GM12878 (cell line): ENCODE results near the gene MAP4K4. TPM values are rescaled to one million over a fixed set of nuclear protein-coding genes. Genes with fewer than 3 reads are reported as not detected.

ENCODE experiments used
- ATAC-seq: fragments of 200-7000 bp; cut with Tn5 transposase; 3 replicates; pipeline ENCODE4 v1.9.1; 2020; ENCODE audit warnings: mild to moderate bottlenecking, moderate library complexity
- BruUV-seq: library from RNA; stranded (reverse); fragments of 400-500 nt; replicated peaks from 2 replicates; lab custom pipeline; 2021; lab: Mats Ljungman, UMichigan
- CTCF ChIA-PET: fragments of 300-600 bp; sonication (Branson Sonifier 250); formaldehyde crosslinking; extraction: SDS; loops from one replicate; lab custom pipeline; 2021; ENCODE audit warnings: inconsistent platforms; lab: Yijun Ruan, JAX
- POLR2A ChIA-PET: fragments of 350-600 bp; formaldehyde crosslinking; extraction: SDS; loops from one replicate; lab custom pipeline; 2021; ENCODE audit warnings: inconsistent platforms; lab: Charles Lee
- RAD21 ChIA-PET: fragments of 300-600 bp; sonication (Branson Sonifier 250); formaldehyde crosslinking; loops from one replicate; lab custom pipeline; 2023; ENCODE audit warnings: antibody characterized with exemption; ENCODE audit not compliant: unreplicated experiment; lab: Charles Lee
- SMC1A ChIA-PET: fragments of 300-600 bp; sonication (Branson Sonifier 250); formaldehyde crosslinking; loops from one replicate; lab custom pipeline; 2023; ENCODE audit not compliant: unreplicated experiment, uncharacterized antibody; lab: Charles Lee
- DNase-seq: peaks from one replicate; pipeline ENCODE4 v3.0.0-alpha.2; 2011; ENCODE audit warnings: low read depth, low spot score
- FAIRE-seq: peaks from 3 replicates; lab custom pipeline; 2011; peaks lifted over from hg19 to GRCh38; lab: Jason Lieb, UNC
- H2AFZ ChIP-seq: 2 replicates; pipeline ENCODE4 v1.6.0; 2011; ENCODE audit warnings: low read depth, low read length, control low read depth; ENCODE audit not compliant: control insufficient read depth
- H3K27ac ChIP-seq: 2 replicates; pipeline ENCODE4 v1.5.1; 2011; ENCODE audit warnings: control low read depth; ENCODE audit not compliant: control insufficient read depth, insufficient read depth
- H3K27me3 ChIP-seq, 2 experiments: replicated peaks in 1 of 2; 2 replicates each; pipeline versions ENCODE4 v1.6.0 to v1.6.1; 2011; ENCODE audit warnings: low read length in 1 of 2; ENCODE audit not compliant: control insufficient read depth in 2 of 2, insufficient read depth in 2 of 2
- H3K36me3 ChIP-seq, 2 experiments: 2 replicates each; pipeline ENCODE4 v1.5.1; 2011; ENCODE audit warnings: low read length in 1 of 2; ENCODE audit not compliant: control insufficient read depth in 2 of 2, insufficient read depth in 2 of 2
- H3K4me1 ChIP-seq: 2 replicates; pipeline ENCODE4 v1.6.1; 2011; ENCODE audit warnings: mild to moderate bottlenecking, low read length, moderate library complexity, mixed read lengths; ENCODE audit not compliant: control insufficient read depth, insufficient read depth
- H3K4me2 ChIP-seq: 2 replicates; pipeline ENCODE4 v1.6.0; 2011; ENCODE audit warnings: control low read depth; ENCODE audit not compliant: control insufficient read depth, insufficient read depth
- H3K4me3 ChIP-seq: fragments of 200-600 bp; sonication (generic); 2 replicates; pipeline ENCODE4 v1.5.1; 2016
- H3K79me2 ChIP-seq: 2 replicates; pipeline ENCODE4 v1.6.0; 2011; ENCODE audit warnings: low read length; ENCODE audit not compliant: control insufficient read depth, insufficient read depth
- H3K9ac ChIP-seq: 2 replicates; pipeline ENCODE4 v1.8.0; 2011; ENCODE audit warnings: low read length, control low read depth, mixed read lengths; ENCODE audit not compliant: control insufficient read depth, insufficient read depth
- H3K9me3 ChIP-seq: replicated peaks from 3 replicates; pipeline ENCODE4 v1.5.1; 2011; ENCODE audit warnings: mild to moderate bottlenecking, low read length; ENCODE audit not compliant: control insufficient read depth, insufficient read depth
- H4K20me1 ChIP-seq: 2 replicates; pipeline ENCODE4 v1.6.0; 2011; ENCODE audit not compliant: control insufficient read depth, insufficient read depth
- BCL11A ChIP-seq: IDR thresholded peaks from 2 replicates; pipeline ENCODE4 v1.6.1; 2011; ENCODE audit warnings: low read depth, low read length
- ETV6 ChIP-seq, 2 experiments: fragments of 450-650 bp in 1 of 2; IDR thresholded peaks in 1 of 2; conservative IDR thresholded peaks in 1 of 2; 2 replicates each; pipeline ENCODE4 v1.6.1; 2014; ENCODE audit warnings: antibody characterized with exemption in 1 of 2, borderline replicate concordance in 1 of 2, low read depth in 1 of 2, mild to moderate bottlenecking in 1 of 2, moderate library complexity in 1 of 2
- HSF1 ChIP-seq: fragments of 150-350 bp; IDR thresholded peaks from 2 replicates; pipeline ENCODE4 v1.6.1; 2014; ENCODE audit warnings: mild to moderate bottlenecking, low read depth, low read length
- KAT2A ChIP-seq: conservative IDR thresholded peaks from 2 replicates; pipeline ENCODE4 v1.6.1; 2011; ENCODE audit warnings: low read depth, low read length; ENCODE audit not compliant: control insufficient read depth
- MEF2B ChIP-seq: fragments of 450-650 bp; IDR thresholded peaks from 2 replicates; pipeline ENCODE4 v1.6.1; 2018; ENCODE audit warnings: mild to moderate bottlenecking, moderate library complexity; ENCODE audit not compliant: partially characterized antibody, poor library complexity, severe bottlenecking
- MLLT1 ChIP-seq: fragments of 450-650 bp; IDR thresholded peaks from 2 replicates; pipeline ENCODE4 v1.6.1; 2016; ENCODE audit warnings: mild to moderate bottlenecking
- PAX8 ChIP-seq: fragments of 450-650 bp; IDR thresholded peaks from 2 replicates; pipeline ENCODE4 v1.6.1; 2017; ENCODE audit warnings: mild to moderate bottlenecking, moderate library complexity
- RAD51 ChIP-seq: fragments of 450-650 bp; IDR thresholded peaks from 2 replicates; pipeline ENCODE4 v1.6.1; 2016; ENCODE audit warnings: moderate library complexity, mild to moderate bottlenecking, inconsistent platforms
- STAT3 ChIP-seq: IDR thresholded peaks from 2 replicates; pipeline ENCODE4 v1.6.1; 2011; ENCODE audit warnings: low read depth, low read length, improper control_type of control experiment
- SUPT20H ChIP-seq: IDR thresholded peaks from 2 replicates; pipeline ENCODE4 v1.6.1; 2011; ENCODE audit warnings: low read depth, mild to moderate bottlenecking, low read length, moderate library complexity, borderline replicate concordance; ENCODE audit not compliant: control insufficient read depth
- ZNF687 ChIP-seq: fragments of 450-650 bp; IDR thresholded peaks from 2 replicates; pipeline ENCODE4 v1.6.1; 2017; ENCODE audit warnings: mild to moderate bottlenecking, moderate library complexity
- WGBS: methylation state at CpG from one replicate; pipeline ENCODE4 v1.1.6; 2016; ENCODE audit warnings: low lambda C conversion rate; ENCODE audit not compliant: insufficient replicate concordance, insufficient coverage; ENCODE audit errors: missing lambda C conversion rate; 5-methylcytosine and 5-hydroxymethylcytosine counted together
- in situ Hi-C: fragments of 300-500 bp; cut with MboI; formaldehyde crosslinking; loops from 9 replicates; pipeline ENCODE4 v1.14.3; 2018; ENCODE audit warnings: mixed read lengths
- intact Hi-C: fragments of 100-400 bp; cut with micrococcal nuclease; formaldehyde crosslinking; loops from one replicate; pipeline ENCODE4 v1.14.2; 2022; ENCODE audit not compliant: unreplicated experiment
- polyA plus RNA-seq, 11 experiments: library from polyadenylated mRNA; depleted of rRNA in 4 of 11; unstranded in 6 of 11; stranded (reverse) in 5 of 11; fragments of >200 nt; fragmentation: Nextera tagmentation in 4 of 11; fragmentation: Illumina TruSeq in 1 of 11; extraction: Ambion mirVana in 4 of 11; extraction: Trizol in 1 of 11; gene quantifications; 1 replicate in 1 of 11; 2 replicates in 10 of 11; pipeline versions ENCODE4 v1.2.1 to v1.2.3, GENCODE V29; 2011 to 2016; ENCODE audit warnings: inconsistent platforms in 2 of 11, missing spikeins in 2 of 11, low read depth in 1 of 11
- total RNA-seq, 4 experiments: library from RNA; depleted of rRNA in 3 of 4; stranded (reverse); fragments of >200 nt in 3 of 4; fragmentation: Illumina TruSeq in 1 of 4; extraction: Trizol in 1 of 4; gene quantifications; 2 replicates each; pipeline versions ENCODE4 v1.2.1 to v1.2.3, GENCODE V29; 2013 to 2021

MAP4K4 gene
- total and polyA plus RNA-seq, 10 of the 15 experiments (the other 5 are each of a cell fraction or from before 2014, with no cell fraction given): 1.9 to 50.4 (median 9.7) TPM

- no peak for TF ChIP-seq HSF1
Measured at GRCh38 chr2:101745711-101746694, 48.5 kb downstream of the MAP4K4 start (continued).

GRCh38 chr2:101748000-101748399, 50.5 kb downstream of the MAP4K4 start:
- POLR2A ChIA-PET: no interaction called here
- no peaks in the 10 kb centered on the region; the same call in 1 of the 3 replicates for H3K9me3 ChIP-seq
- no peaks in the 10 kb centered on the region for H3K36me3 ChIP-seq
- intact Hi-C loops: no loop called here
- RAD21 ChIA-PET: no interaction called here
- H3K4me3 ChIP-seq: no peak overlapping the region
- no TSS peak for BruUV-seq
- ATAC-seq: no peak
- FAIRE-seq: no peak
- no peak overlapping the region for H3K9ac ChIP-seq
- H3K79me2 ChIP-seq: no peaks in the 10 kb centered on the region
- no peak for DNase-seq
- H2AFZ ChIP-seq: no peak overlapping the region
- SMC1A ChIA-PET: interaction anchor here (1.0 to 1.1 kb wide), 2 partner anchors 8 to 12 kb away, joined by 3 read pairs; no protein-coding TSS in a partner anchor
- peaks cover 17% of the 10 kb centered on the region for H3K4me1 ChIP-seq
- CTCF ChIA-PET: interaction anchor here (1.5 to 1.6 kb wide), 2 partner anchors 22 to 23 kb away, joined by 5 to 6 read pairs; no protein-coding TSS in a partner anchor
- H3K27ac ChIP-seq: no peak overlapping the region
- no peaks in the 10 kb centered on the region for H4K20me1 ChIP-seq
- no peak overlapping the region for H3K4me2 ChIP-seq
- H3K27me3 ChIP-seq: no peaks in the 10 kb centered on the region; a peak in 1 of 4 replicates
- WGBS: 89% methylated on average over 1 of the region's 1 CpG
- in situ Hi-C loops: no loop called here
- no peak for TF ChIP-seq ETV6 (conservative IDR thresholded peaks at IDR 0.05 in 1 of 2, IDR thresholded peaks at IDR 0.05 in 1 of 2; ENCODE audit: borderline replicate concordance in 1 of 2, low read depth in 1 of 2)
- TF ChIP-seq PAX8: no peak
- no peak for TF ChIP-seq RAD51
- no peak for TF ChIP-seq ZNF687
- TF ChIP-seq SUPT20H: no peak
- no peak for TF ChIP-seq KAT2A
- no peak for TF ChIP-seq BCL11A
- no peak for TF ChIP-seq MLLT1
- no peak for TF ChIP-seq STAT3
- no peak for TF ChIP-seq MEF2B
